Trophoblast cell (in vitro differentiated cells and primary cell): ENCODE results near the gene MFRP.

Experiments used
- DNase-seq, 2 donors: peaks; one replicate each; pipeline ENCODE4 v3.0.0-alpha.2; 2016
- H2AFZ ChIP-seq: 2 replicates; pipeline ENCODE4 v1.6.1; 2013; ENCODE audit warnings: low read length, moderate library complexity, mild to moderate bottlenecking; ENCODE audit not compliant: insufficient read depth, poor library complexity
- H2AK5ac ChIP-seq: 2 replicates; pipeline ENCODE4 v1.6.1; 2013; ENCODE audit warnings: mild to moderate bottlenecking, low read length
- H2BK120ac ChIP-seq: 2 replicates; pipeline ENCODE4 v1.6.1; 2013; ENCODE audit warnings: low read length, mild to moderate bottlenecking, moderate library complexity; ENCODE audit not compliant: insufficient read depth, poor library complexity
- H2BK12ac ChIP-seq: 2 replicates; pipeline ENCODE4 v1.6.1; 2013; ENCODE audit warnings: mild to moderate bottlenecking, low read length, moderate library complexity
- H2BK5ac ChIP-seq: 2 replicates; pipeline ENCODE4 v1.6.1; 2013; ENCODE audit warnings: low read length, low read depth, moderate library complexity, mild to moderate bottlenecking; ENCODE audit not compliant: poor library complexity
- H3K14ac ChIP-seq: 2 replicates; pipeline ENCODE4 v1.6.1; 2013; ENCODE audit warnings: mild to moderate bottlenecking, low read length
- H3K18ac ChIP-seq: 2 replicates; pipeline ENCODE4 v1.6.1; 2013; ENCODE audit warnings: mild to moderate bottlenecking, low read length
- H3K23ac ChIP-seq: 2 replicates; pipeline ENCODE4 v1.6.1; 2013; ENCODE audit warnings: low read length
- H3K27ac ChIP-seq: 2 replicates; pipeline ENCODE4 v1.5.1; 2013; ENCODE audit warnings: low read depth, mild to moderate bottlenecking, inconsistent platforms, low read length, moderate library complexity
- H3K27me3 ChIP-seq: 2 replicates; pipeline ENCODE4 v1.6.1; 2013; ENCODE audit warnings: inconsistent platforms, mild to moderate bottlenecking, low read length, moderate library complexity; ENCODE audit not compliant: insufficient read depth
- H3K36me3 ChIP-seq, 2 experiments: 1 replicate in 1 of 2; 2 replicates in 1 of 2; pipeline ENCODE4 v1.6.1; 2013; ENCODE audit warnings: low read length in 2 of 2, mild to moderate bottlenecking in 2 of 2, moderate library complexity in 1 of 2; ENCODE audit not compliant: insufficient read depth in 2 of 2, control insufficient read depth in 1 of 2
- H3K4ac ChIP-seq: 2 replicates; pipeline ENCODE4 v1.6.1; 2013; ENCODE audit warnings: low read depth, mild to moderate bottlenecking, low read length, moderate library complexity
- H3K4me1 ChIP-seq, 2 experiments: 1 replicate in 1 of 2; 2 replicates in 1 of 2; pipeline ENCODE4 v1.6.1; 2013; ENCODE audit warnings: low read length in 2 of 2, mild to moderate bottlenecking in 2 of 2, moderate library complexity in 1 of 2; ENCODE audit not compliant: insufficient read depth in 2 of 2, control insufficient read depth in 1 of 2
- H3K4me2 ChIP-seq: 2 replicates; pipeline ENCODE4 v1.6.1; 2013; ENCODE audit warnings: inconsistent platforms, mild to moderate bottlenecking, low read length, moderate library complexity
- H3K4me3 ChIP-seq: 2 replicates; pipeline ENCODE4 v1.5.1; 2013; ENCODE audit warnings: mild to moderate bottlenecking, low read depth, low read length, inconsistent platforms
- H3K79me1 ChIP-seq: one replicate; pipeline ENCODE4 v1.6.1; 2013; ENCODE audit warnings: low read length
- H3K79me2 ChIP-seq: 2 replicates; pipeline ENCODE4 v1.6.1; 2013; ENCODE audit warnings: low read length, mild to moderate bottlenecking; ENCODE audit not compliant: control insufficient read depth, insufficient read depth, poor library complexity
- H3K9ac ChIP-seq: 2 replicates; pipeline ENCODE4 v1.6.1; 2013; ENCODE audit warnings: mild to moderate bottlenecking, low read length
- H3K9me3 ChIP-seq: 2 replicates; pipeline ENCODE4 v1.6.1; 2013; ENCODE audit warnings: low read depth, mild to moderate bottlenecking, control low read depth, inconsistent platforms, low read length; ENCODE audit not compliant: insufficient read depth
- H4K12ac ChIP-seq: 2 replicates; pipeline ENCODE4 v1.6.1; 2013; ENCODE audit warnings: low read depth, mild to moderate bottlenecking, low read length, moderate library complexity
- H4K8ac ChIP-seq: 2 replicates; pipeline ENCODE4 v1.6.1; 2013; ENCODE audit warnings: low read depth, mild to moderate bottlenecking, low read length, moderate library complexity
- H4K91ac ChIP-seq: one replicate; pipeline ENCODE4 v1.6.1; 2013; ENCODE audit warnings: low read depth, mild to moderate bottlenecking, low read length, moderate library complexity
- WGBS: extraction: QIAGEN DNeasy Blood & Tissue Kit; methylation state at CpG from one replicate; pipeline ENCODE4 v1.1.7; 2013; ENCODE audit warnings: missing lambda C conversion rate; ENCODE audit not compliant: insufficient read length, insufficient coverage; ENCODE audit errors: extremely low coverage; 5-methylcytosine and 5-hydroxymethylcytosine counted together

Gene MFRP

GRCh38 chr11:119371067-119371601, 24.6 kb upstream of the MFRP start:
- Histone ChIP-seq H4K8ac (no peak overlapping the region), H3K36me3 (no peaks in the 10 kb centered on the region), H4K91ac (no peak overlapping the region), H2AFZ (no peak overlapping the region), H3K4me3 (no peak overlapping the region), H2BK12ac (no peak overlapping the region), H3K14ac (no peak overlapping the region), H3K4me2 (no peak overlapping the region), H2AK5ac (no peak overlapping the region), H3K23ac (no peak overlapping the region), H4K12ac (no peak overlapping the region), H3K27me3 (no peaks in the 10 kb centered on the region), H3K18ac (no peak overlapping the region), H3K9me3 (no peaks in the 10 kb centered on the region), H2BK120ac (no peak overlapping the region), H3K4ac (no peak overlapping the region), H3K79me2 (no peaks in the 10 kb centered on the region), H3K9ac (no peak overlapping the region), H3K27ac (no peak overlapping the region), H3K79me1 (peaks cover 2% of the 10 kb centered on the region), H3K4me1 (peaks cover 4 to 5% of the 10 kb centered on the region in 2 experiments), H2BK5ac (no peak overlapping the region)
- DNase-seq, result no peak
- no CpG with 5 or more reads among the region's 8 CpGs for WGBS

GRCh38 chr11:119370486-119371046, 24.1 kb upstream of the MFRP start:
- no peak for DNase-seq
- Histone ChIP-seq H2AFZ (no peak overlapping the region), H3K4me3 (no peak overlapping the region), H3K4me2 (no peak overlapping the region), H3K4ac (no peak overlapping the region), H4K12ac (no peak overlapping the region), H3K79me1 (peaks cover 2% of the 10 kb centered on the region), H2BK120ac (no peak overlapping the region), H2BK12ac (no peak overlapping the region), H3K27ac (no peak overlapping the region), H3K18ac (no peak overlapping the region), H2BK5ac (no peak overlapping the region), H2AK5ac (no peak overlapping the region), H3K79me2 (no peaks in the 10 kb centered on the region), H3K9me3 (no peaks in the 10 kb centered on the region), H4K8ac (no peak overlapping the region), H3K36me3 (no peaks in the 10 kb centered on the region), H3K14ac (no peak overlapping the region), H3K27me3 (no peaks in the 10 kb centered on the region), H3K4me1 (peaks cover 4 to 5% of the 10 kb centered on the region in 2 experiments), H4K91ac (no peak overlapping the region), H3K23ac (no peak overlapping the region), H3K9ac (no peak overlapping the region)
- WGBS, result no CpG with 5 or more reads among the region's 8 CpGs

- Histone ChIP-seq H3K23ac (no peak overlapping the region), H3K4me1 (peaks cover 4 to 5% of the 10 kb centered on the region in 2 experiments), H2AFZ (no peak overlapping the region), H2BK120ac (no peak overlapping the region), H4K8ac (no peak overlapping the region), H2BK5ac (no peak overlapping the region), H3K79me1 (peaks cover 2% of the 10 kb centered on the region), H3K9me3 (no peaks in the 10 kb centered on the region), H4K12ac (no peak overlapping the region), H2BK12ac (no peak overlapping the region), H3K4me2 (no peak overlapping the region), H3K36me3 (no peaks in the 10 kb centered on the region), H3K18ac (no peak overlapping the region), H2AK5ac (no peak overlapping the region), H3K79me2 (no peaks in the 10 kb centered on the region), H3K9ac (no peak overlapping the region), H3K14ac (no peak overlapping the region), H3K27ac (no peak overlapping the region), H4K91ac (no peak overlapping the region), H3K4ac (no peak overlapping the region), H3K4me3 (no peak overlapping the region), H3K27me3 (no peaks in the 10 kb centered on the region)
- no peak for DNase-seq
- WGBS, result no CpG with 5 or more reads among the region's 13 CpGs
Measured at GRCh38 chr11:119369132-119369925, 22.8 kb upstream of the MFRP start.

- Histone ChIP-seq H2AFZ (no peak overlapping the region), H2BK120ac (no peak overlapping the region), H3K36me3 (no peaks in the 10 kb centered on the region), H4K91ac (no peak overlapping the region), H3K27ac (no peak overlapping the region), H2BK12ac (no peak overlapping the region), H4K8ac (no peak overlapping the region), H3K9ac (no peak overlapping the region), H3K23ac (no peak overlapping the region), H3K9me3 (no peaks in the 10 kb centered on the region), H3K4me3 (no peak overlapping the region), H2BK5ac (no peak overlapping the region), H3K27me3 (no peaks in the 10 kb centered on the region), H2AK5ac (no peak overlapping the region), H3K79me1 (peaks cover 3% of the 10 kb centered on the region), H3K4me2 (no peak overlapping the region), H3K4me1 (peaks cover 7 to 8% of the 10 kb centered on the region in 2 experiments), H3K79me2 (peaks cover 2% of the 10 kb centered on the region), H4K12ac (no peak overlapping the region), H3K14ac (no peak overlapping the region), H3K4ac (no peak overlapping the region), H3K18ac (no peak overlapping the region)
- no CpG with 5 or more reads among the region's 17 CpGs for WGBS
- no peak for DNase-seq
Measured at GRCh38 chr11:119368121-119369034, 21.9 kb upstream of the MFRP start.
